Fibroblast of upper back skin (primary cell): ENCODE results near the gene DRAXIN.

ENCODE experiments used
- DNase-seq: peaks from one replicate; pipeline ENCODE4 v3.0.0-alpha.2; 2013

DRAXIN gene

DNA sequence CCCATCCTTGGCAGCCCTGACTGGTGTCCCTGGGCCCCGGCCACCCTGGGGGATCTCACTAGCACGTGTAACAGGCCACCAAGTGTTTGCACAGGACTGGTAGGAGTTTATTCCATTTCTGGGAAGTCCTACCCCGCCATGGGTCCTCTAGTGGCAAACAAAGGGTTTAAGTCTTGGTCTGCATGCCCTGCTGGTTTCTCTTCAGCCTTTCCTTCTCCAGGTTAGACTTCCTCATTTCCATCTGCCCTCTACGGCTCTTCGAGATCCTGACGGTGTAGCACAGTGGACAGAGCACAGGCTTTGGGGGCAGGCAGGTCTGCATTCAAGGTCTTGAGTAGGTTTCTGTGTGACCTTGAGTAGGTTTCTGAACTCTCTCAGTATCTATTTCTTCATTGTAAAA, 47.3 kb downstream of the DRAXIN start:
- DNase-seq: no peak

DNA sequence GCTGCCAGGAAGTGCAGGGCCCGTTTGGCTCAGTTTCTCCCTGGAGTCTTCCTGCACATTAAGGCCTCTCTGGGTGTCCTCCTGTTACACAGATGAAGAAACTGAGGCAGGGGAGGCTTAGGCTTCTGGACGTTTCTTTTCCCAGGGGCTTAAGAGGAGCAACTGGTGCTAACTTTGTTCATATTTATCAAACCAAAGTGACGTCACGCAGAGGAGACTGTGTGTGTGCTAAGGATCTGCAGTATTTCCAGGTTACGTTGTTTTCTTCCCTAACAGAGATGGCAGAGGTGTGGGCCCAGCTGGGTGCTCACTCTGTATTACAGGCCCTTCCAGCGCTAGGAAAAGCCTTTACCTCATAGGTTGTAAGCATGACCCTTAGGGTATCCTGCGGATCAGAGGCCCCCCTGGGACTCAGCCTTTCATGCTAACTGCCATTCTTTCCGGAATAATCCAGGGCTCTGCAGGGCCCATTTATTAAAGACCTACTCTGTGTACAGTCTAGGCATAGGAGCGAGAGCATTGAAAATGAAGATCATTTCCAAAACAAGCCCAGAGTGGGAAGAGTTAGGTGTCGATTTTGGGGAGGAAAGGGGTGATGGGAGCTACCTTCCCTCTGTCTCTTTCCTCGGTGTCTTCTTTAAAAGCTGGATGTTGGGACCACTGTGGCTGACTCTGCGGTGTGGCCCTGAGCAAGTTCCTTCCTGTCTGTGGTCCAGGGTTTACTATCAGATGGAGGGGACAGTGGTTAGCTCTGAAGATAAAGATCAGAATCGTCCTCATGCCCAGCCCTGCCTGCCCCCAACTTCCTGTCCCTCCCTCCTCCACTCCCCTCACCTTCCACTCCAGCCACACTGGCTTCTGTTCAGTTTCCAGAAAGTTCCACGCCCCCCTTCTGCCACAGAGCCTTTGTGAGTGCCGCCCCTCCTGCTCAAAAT, 49.0 kb downstream of the DRAXIN start:
- DNase-seq: no peak

DNA sequence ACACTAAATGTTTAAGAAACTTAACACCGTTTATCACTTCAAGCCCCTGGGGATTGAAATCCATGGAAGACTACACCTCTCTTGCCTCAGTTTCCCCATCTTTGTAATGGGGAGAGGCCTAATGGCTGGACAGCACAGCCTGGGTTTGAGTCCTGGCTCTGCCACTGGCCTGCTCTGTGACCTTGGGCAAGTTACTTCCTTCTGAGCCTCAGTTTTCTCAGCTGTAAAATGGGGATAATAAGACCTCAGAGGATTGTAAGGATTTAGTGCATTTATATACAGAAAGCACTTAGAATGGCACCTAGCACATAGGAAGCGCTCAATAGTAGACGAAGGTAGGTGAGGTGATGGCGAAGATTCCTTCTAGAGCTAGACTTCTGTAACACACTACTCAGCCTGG, 50.0 kb downstream of the DRAXIN start:
- no peak for DNase-seq

DNA sequence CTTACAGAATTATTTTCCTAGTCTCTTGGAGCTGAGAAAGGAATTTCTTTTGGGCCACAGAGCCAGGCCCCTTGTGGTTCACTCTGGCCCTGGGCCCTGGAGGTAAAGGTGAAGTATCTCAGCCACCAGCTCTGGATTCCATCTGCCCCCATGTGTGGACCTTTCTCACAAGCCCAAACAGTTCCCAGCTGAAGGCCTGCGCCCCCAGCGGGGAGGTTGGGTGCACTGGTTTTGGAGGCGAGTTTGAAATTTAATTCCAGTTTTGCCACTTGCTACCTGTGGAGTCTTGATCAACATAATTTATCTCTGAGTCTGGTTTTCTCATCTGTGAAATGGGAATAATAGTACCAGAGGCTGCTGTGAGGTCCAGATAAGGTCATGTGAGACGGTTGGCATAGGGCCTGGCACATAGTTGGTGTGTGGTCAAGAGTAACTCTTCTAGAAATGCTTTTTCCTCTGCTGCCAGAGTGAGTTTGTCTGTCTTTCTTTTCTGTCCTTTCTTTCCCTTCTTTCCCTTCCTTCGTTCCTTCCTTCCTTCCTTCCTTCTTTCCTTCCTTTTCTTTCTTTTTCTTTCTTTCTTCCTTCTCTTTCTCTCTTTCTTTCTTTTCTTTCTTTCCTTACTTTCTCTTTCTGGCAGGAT, 50.5 kb downstream of the DRAXIN start:
- no peak for DNase-seq

DNA sequence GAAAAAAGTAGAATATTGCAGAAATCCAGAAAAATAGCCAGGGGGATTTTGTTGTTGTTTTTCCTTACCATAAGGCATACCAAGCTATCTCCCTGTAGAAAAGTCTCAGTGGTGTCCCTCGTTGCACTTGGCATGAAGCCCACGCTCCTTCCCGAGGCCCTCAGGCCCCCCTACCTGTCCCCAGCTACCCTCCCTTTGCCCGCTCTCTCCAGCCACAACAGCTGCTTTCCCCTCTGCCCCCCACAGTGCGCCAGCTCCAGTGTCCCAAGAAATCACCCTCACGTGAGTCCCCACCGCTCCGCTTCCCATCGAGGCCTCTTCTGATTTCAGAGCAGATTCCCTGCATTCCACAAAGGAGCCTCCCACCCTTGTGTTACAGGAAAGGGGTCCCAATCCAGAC, 52.8 kb downstream of the DRAXIN start:
- no peak for DNase-seq

DNA sequence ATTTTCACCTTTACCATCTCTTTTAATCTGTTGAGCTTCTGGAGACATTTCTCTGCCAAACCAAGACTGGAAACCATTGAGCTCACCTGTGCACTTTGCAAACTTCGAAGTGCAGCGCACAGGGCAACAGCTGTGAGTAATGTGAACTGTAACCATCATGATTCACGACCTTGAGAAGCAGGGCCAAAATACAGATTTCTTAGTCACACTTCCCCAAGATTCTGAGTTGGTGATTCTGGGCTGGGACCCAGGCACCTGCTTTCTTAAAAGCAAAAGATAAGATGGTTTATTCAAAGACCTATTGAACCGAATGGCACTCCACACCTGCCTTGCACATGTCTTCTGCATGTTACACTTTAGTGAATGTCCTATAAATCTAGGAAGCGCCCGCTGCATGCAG, 54.6 kb downstream of the DRAXIN start:
- DNase-seq: no peak

DNA sequence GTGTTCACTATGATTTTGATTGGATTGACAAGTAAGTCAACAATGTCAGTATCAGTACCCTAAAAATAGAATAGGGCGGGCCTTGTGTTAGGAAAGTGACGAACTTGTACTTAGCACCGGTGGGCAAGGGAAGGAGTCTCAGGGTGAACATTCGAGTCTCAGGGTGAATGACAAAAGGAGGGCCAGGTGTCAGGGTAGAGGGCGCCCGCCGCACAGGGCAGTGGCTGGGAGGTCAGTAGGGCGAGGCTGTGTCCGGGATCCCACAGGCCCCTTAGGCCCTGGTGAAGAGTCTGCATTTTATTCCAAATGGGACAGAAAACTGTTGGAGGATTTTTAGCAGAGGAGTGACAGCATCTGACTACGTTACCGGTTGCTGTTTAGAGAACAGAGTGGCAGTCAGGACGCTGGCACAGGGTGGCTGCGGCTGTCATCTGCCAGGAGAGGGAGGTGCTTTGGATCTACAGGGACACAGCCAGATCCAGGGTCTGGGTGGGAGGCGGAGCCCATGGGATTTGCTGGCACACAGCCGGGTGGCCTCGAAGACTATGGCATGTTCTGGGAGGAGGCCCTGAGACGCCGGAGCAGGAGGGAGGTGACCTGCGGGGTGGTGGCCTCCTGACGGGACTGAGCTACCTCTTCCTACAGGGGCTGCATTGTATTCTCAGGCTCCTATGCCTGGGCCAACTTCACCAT, 55.4 kb downstream of the DRAXIN start:
- no peak for DNase-seq

DNA sequence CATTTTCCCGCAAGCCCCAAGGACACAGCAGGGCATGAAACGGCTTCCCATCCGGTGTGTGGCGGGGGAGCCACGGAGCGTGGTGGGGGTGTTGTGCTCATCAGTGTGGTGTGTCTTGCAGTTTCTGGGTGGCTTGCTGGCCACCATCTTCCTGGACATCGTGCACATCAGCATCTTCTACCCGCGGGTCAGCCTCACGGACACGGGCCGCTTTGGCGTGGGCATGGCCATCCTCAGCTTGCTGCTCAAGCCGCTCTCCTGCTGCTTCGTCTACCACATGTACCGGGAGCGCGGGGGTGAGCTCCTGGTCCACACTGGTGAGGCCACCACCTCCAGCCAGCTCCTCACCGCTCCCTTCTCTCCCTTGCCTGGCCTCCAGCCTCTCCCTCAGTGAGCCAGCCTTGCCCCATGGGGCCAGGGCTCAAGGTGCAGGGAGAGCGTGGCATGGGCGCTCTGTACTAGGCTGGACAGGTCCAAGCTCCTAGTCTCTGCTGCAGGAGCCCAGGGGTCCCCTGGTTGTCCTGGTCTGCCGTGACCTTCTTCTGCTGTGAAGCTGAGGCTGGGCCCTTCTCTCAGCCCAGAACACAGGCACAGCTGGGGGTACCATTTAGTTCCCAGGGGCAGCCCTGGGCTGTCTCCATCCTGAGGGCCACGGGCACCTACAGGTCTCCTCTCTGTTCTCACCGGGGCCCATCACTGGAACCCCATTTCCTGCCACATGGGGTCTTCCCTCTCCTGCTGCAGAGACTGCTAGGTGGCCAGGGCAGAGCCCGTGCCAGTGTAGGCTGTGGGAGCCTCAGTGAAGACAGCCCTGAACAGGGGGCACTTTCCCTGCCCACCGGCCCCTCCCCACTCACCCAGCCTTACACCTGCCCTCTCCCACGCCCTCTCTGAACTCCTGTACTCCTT, 57.0 kb downstream of the DRAXIN start:
- DNase-seq: no peak

DNA sequence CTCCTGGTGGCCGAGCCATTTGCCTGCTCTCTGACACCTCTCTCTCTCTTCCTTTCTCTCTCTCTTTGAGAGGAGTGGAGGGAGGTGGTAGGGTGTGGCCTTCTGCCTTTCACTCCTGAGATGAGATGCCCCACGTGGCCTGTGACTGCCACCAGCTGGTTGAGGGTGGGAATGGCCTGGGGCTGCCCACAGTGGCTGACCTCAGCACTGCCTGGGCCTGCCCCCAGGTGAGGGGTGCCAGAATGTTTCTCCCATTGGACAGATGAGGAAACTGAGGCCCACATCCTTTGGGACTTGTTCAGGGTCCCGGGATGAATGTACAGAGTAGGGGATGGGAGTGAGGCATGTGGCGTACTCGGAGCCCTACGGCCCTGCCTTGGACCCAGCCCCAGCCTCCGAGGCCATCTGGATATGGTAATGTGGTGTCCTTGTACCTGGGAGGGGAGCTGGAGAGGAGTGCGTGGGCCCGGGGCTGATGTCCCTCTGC, 57.7 kb downstream of the DRAXIN start:
- DNase-seq: no peak

GRCh38 chr1:11749996-11750395, 58.5 kb downstream of the DRAXIN start:
- no peak for DNase-seq

- no peak for DNase-seq
Observed at GRCh38 chr1:11751087-11751486, 59.6 kb downstream of the DRAXIN start.

- DNase-seq: no peak
Observed at GRCh38 chr1:11752359-11753088, 61.0 kb downstream of the DRAXIN start.

DNA sequence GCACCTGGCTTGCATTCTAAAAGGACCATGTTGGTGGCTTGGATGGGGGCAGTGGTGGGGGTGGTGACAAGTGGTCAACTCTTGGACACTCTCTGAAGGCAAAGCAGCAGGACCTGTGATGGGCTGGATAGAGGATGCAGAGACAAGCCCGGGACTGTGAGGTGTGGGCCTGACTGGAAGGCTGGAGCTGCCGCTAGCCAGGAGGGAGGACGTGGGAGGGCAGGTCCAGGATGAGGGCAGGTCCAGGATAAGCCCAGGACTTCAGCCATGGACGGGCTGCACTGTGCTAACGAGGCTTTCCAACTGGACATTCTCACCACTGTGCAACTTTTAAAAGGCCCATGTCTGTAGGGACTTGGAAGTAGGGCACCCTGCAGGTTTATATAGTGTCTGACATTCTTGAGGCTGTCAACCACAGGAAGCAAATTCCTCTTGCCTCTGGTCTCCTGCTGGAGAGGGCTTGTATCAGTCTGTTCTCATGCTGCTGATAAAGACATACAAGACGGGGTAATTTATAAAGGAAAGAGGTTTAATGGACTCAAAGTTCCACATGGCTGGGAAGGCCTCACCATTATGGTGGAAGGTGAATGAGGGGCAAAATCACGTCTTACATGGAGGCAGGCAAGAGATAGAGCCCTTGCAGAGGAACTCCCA, 62.2 kb downstream of the DRAXIN start:
- peak; percentile 32 for DNase-seq

DNA sequence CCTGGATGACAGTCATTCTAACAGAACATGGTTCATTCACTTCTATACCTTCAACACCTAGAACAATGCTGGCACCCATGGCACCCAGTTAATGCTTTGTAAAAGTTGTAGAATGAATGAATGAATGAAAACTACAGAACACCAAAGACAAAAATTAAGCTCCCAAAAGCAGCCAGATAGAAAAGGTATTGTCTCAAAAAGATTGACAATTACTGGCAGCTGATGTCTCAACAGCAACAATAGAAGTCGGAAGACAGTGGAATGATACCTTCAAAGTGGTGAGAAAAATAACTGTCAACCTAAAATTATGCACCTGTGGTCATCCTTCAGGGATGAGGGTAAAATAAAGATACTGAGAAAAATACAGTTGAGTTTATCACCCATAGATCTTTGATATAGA, 65.5 kb downstream of the DRAXIN start:
- no peak for DNase-seq

- no peak for DNase-seq
Observed at GRCh38 chr1:11759791-11760190, 68.3 kb downstream of the DRAXIN start.

DNA sequence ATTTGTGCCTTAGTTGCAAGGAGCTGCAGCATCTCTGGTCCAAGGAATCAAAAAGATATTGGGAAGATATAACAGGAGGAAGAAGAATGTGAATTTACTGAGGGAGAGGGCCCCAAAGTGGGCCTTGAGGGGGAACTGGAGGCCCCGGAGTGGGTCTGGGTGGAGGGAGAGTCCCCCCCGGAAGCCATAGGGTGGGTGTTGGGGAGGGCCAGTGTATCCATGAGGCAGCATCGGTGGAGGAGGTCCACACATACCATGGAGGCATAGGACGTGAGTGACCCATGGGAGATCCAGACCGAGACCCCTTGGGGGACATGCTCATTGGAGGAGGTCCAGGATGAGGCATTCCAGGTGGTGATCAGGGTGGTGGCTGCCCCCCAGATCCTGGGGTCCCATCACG, 69.8 kb downstream of the DRAXIN start:
- no peak for DNase-seq

GRCh38 chr1:11761988-11762406, 70.5 kb downstream of the DRAXIN start, which contains the start of gene C1orf167:
C1orf167 (plus strand) TSS chr1:11762193; CDS start chr1:11764401, 2,208 bp downstream.
- no peak for DNase-seq

DNA sequence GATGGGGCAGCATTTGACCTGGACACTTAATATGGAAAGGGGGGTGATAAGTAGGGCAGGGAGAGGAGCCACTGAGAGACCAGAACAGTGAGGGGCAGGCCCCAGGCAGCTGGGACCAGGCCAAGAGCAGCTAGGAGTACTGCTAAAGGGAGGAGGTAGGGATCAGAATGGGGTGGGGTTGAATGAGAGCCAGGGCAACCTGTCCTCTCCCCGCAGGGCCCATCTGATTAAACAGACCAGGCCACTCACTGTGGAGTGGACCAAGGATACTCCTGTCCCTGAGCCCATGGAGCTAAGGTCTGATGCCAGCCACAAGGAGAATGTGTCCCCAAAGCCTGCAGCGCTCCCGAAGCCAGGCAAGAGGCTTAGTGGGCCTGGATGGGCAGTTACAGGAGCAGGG, 72.6 kb downstream of the DRAXIN start:
- DNase-seq: no peak

DNA sequence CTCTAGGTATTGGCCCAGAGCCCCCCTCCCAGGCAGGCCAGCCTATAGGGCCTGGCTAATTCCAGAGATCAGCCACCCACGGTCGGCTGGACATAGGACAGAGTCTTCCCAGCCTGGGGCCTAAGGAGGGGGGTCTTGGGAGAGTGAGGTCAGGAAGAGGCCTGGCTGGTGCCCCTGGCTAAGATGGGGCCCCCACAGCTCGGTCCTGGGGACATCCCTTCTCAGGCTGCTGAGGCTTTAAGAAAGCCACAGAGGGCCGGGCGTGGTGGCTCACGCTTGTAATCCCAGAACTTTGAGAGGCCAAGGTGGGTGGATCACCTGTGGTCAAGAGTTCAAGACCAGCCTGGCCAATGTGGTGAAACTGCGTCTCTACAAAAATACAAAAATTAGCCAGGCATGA, 73.0 kb downstream of the DRAXIN start:
- DNase-seq: no peak

GRCh38 chr1:11765661-11766428, 74.3 kb downstream of the DRAXIN start:
- DNase-seq: no peak
